ENCODE measurements around the gene BUB1B. TPM values are rescaled to one million over a fixed set of nuclear protein-coding genes. Genes with fewer than 3 reads are reported as not detected.

Gene BUB1B
- total RNA-seq, 1 experiment from 2014 or later = 105 TPM

- Histone ChIP-seq H3K4me3 (no peak overlapping the region), H3K4me1 (peaks cover 3% of the 10 kb centered on the region; the same call in 1 of the 2 replicates), H3K27ac (no peak overlapping the region), H3K36me3 (no peaks in the 10 kb centered on the region), H3K27me3 (no peaks in the 10 kb centered on the region; the same call in 1 of the 2 replicates), H3K9me3 (replicated peaks) (no peaks in the 10 kb centered on the region)
- DNase-seq = no peak
Measured at GRCh38 chr15:40259021-40259420, 98.2 kb downstream of the BUB1B start.

GRCh38 chr15:40263024-40263754 is 102.3 kb downstream of the BUB1B start:
- no peak for DNase-seq
- Histone ChIP-seq H3K9me3 (replicated peaks) (no peaks in the 10 kb centered on the region), H3K4me3 (no peak overlapping the region), H3K27ac (no peak overlapping the region), H3K27me3 (no peaks in the 10 kb centered on the region; the same call in 1 of the 2 replicates), H3K4me1 (peaks cover 4% of the 10 kb centered on the region), H3K36me3 (no peaks in the 10 kb centered on the region)

- Histone ChIP-seq H3K27ac (no peak overlapping the region), H3K4me1 (peaks cover 4% of the 10 kb centered on the region), H3K27me3 (no peaks in the 10 kb centered on the region; the same call in 1 of the 2 replicates), H3K36me3 (no peaks in the 10 kb centered on the region), H3K9me3 (replicated peaks) (no peaks in the 10 kb centered on the region), H3K4me3 (no peak overlapping the region)
- no peak for DNase-seq
Measured at GRCh38 chr15:40264321-40265153, 103.7 kb downstream of the BUB1B start.

- no peak for DNase-seq
- H3K4me3 ChIP-seq = no peak overlapping the region
- H3K9me3 ChIP-seq (replicated peaks) = no peaks in the 10 kb centered on the region
- H3K36me3 ChIP-seq = no peaks in the 10 kb centered on the region
- H3K27ac ChIP-seq = no peak overlapping the region
- peaks cover 4% of the 10 kb centered on the region for H3K4me1 ChIP-seq
- H3K27me3 ChIP-seq = no peaks in the 10 kb centered on the region; the same call in 1 of the 2 replicates
Measured at GRCh38 chr15:40265355-40265754, 104.5 kb downstream of the BUB1B start.

- Histone ChIP-seq H3K27ac (no peak overlapping the region), H3K4me1 (peaks cover 4% of the 10 kb centered on the region), H3K27me3 (no peaks in the 10 kb centered on the region; the same call in 1 of the 2 replicates), H3K9me3 (replicated peaks) (no peaks in the 10 kb centered on the region), H3K4me3 (no peak overlapping the region), H3K36me3 (no peaks in the 10 kb centered on the region)
- DNase-seq = no peak
Measured at GRCh38 chr15:40265875-40266274, 105.0 kb downstream of the BUB1B start.

- Histone ChIP-seq H3K27ac (no peak overlapping the region), H3K4me3 (no peak overlapping the region), H3K4me1 (peaks cover 4% of the 10 kb centered on the region), H3K27me3 (no peaks in the 10 kb centered on the region; the same call in 1 of the 2 replicates), H3K9me3 (replicated peaks) (no peaks in the 10 kb centered on the region), H3K36me3 (no peaks in the 10 kb centered on the region)
- DNase-seq = peak; percentile 64 to 69
Measured at GRCh38 chr15:40266828-40267304, 106.0 kb downstream of the BUB1B start.

DNA sequence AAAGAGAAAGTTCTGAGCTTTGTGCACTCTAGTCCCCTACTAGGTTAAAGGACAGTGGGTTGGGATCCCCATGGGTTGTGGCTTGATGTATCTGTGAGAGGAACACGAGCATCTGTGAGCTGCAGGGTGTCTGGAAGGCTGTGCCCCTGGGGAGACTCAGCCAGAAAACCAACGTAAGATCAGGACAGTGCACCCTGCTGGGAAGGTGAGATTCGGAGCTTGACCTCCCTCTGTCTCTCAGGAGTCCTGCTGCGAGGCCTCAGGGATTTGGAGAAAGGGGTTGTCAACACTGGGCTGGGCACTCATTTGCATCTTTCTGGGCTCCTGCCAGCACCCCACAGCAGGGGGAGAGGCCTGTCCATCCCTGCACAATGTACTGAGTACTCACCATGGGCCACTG is 106.8 kb downstream of the BUB1B start:
- Histone ChIP-seq H3K9me3 (replicated peaks) (no peaks in the 10 kb centered on the region), H3K4me1 (peaks cover 4% of the 10 kb centered on the region), H3K36me3 (no peaks in the 10 kb centered on the region), H3K27ac (no peak overlapping the region), H3K4me3 (no peak overlapping the region), H3K27me3 (no peaks in the 10 kb centered on the region; the same call in 1 of the 2 replicates)
- no peak for DNase-seq

- H3K36me3 ChIP-seq = no peaks in the 10 kb centered on the region
- H3K27me3 ChIP-seq = no peaks in the 10 kb centered on the region
- DNase-seq = no peak
- no peaks in the 10 kb centered on the region for H3K9me3 ChIP-seq (replicated peaks)
- no peak overlapping the region for H3K27ac ChIP-seq
- H3K4me3 ChIP-seq = no peak overlapping the region
- H3K4me1 ChIP-seq = peaks cover 4% of the 10 kb centered on the region
Measured at GRCh38 chr15:40269604-40270003, 108.7 kb downstream of the BUB1B start.

DNA sequence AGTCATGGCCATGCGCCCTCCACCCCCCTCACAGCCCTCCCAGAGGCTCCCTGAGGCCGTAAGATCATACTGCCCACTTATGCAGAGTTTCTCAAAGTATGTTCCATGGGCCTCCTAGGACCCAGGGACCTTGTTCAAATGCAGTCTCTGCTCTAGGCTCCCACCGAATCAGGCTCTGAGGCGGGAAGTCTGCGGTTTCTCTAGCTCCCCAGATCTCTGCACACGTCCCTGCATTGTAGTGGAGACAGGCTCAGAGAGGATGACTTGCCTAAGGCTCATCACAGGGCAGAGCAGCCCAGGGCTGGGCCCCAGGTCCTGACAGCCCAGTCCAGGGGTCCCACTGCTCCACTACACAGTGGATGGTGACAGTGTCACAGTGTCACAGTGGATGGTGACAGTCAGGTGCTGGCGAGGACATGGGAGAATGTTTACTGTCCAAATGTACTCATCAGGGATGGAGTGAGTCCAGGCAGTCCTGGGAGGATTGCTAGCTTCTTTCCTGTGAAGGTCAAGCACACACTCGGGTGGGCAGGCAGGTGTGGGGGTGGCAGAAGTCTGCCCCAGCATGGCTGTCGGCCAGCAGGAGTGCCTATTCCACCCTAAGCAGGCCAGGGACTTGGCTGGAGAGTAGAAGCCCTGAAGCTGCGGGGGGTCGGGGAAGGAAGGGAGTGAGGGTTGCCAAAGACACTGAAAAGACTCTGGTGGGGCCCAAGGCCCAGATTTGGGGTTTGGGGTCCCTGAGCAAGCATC is 109.6 kb downstream of the BUB1B start:
- Histone ChIP-seq H3K27me3 (no peaks in the 10 kb centered on the region), H3K4me3 (no peak overlapping the region), H3K4me1 (peaks cover 6% of the 10 kb centered on the region), H3K27ac (no peak overlapping the region), H3K36me3 (no peaks in the 10 kb centered on the region), H3K9me3 (replicated peaks) (no peaks in the 10 kb centered on the region)
- no peak for DNase-seq

Other genes starting within 250 kb of the BUB1B start
- 14.8 and 16.1 TPM in 2 replicates for gene GPR176, start 240.8 kb upstream of the BUB1B start, total RNA-seq (2014; rRNA removed; shearing (Covaris generic))
- 43.3 and 45.2 TPM in 2 replicates for gene EIF2AK4, start 227.0 kb upstream of the BUB1B start, total RNA-seq (2014; rRNA removed; shearing (Covaris generic))
- gene SRP14, start 121.9 kb upstream of the BUB1B start, total RNA-seq (2014; rRNA removed; shearing (Covaris generic)) = 406 and 411 TPM in 2 replicates
- gene BMF, start 52.2 kb upstream of the BUB1B start, total RNA-seq (2014; rRNA removed; shearing (Covaris generic)) = 6.5 and 6.7 TPM in 2 replicates
- not detected in 2 replicates for gene PAK6, start 78.0 kb downstream of the BUB1B start, total RNA-seq (2014; rRNA removed; shearing (Covaris generic))
- 0.12 and 0.35 TPM in 2 replicates for gene ANKRD63, start 122.0 kb downstream of the BUB1B start, total RNA-seq (2014; rRNA removed; shearing (Covaris generic))
- 2.0 and 2.9 TPM in 2 replicates for gene PLCB2, start 146.9 kb downstream of the BUB1B start, total RNA-seq (2014; rRNA removed; shearing (Covaris generic))
- 23.4 and 24.1 TPM in 2 replicates for gene INAFM2, start 162.6 kb downstream of the BUB1B start, total RNA-seq (2014; rRNA removed; shearing (Covaris generic))
- gene CCDC9B, start 179.9 kb downstream of the BUB1B start, total RNA-seq (2014; rRNA removed; shearing (Covaris generic)) = 2.4 and 3.2 TPM in 2 replicates
- gene PHGR1, start 190.0 kb downstream of the BUB1B start, total RNA-seq (2014; rRNA removed; shearing (Covaris generic)) = not detected in 2 replicates
- gene DISP2, start 197.2 kb downstream of the BUB1B start, total RNA-seq (2014; rRNA removed; shearing (Covaris generic)) = 0.22 and 0.38 TPM in 2 replicates
- 92.2 and 93.9 TPM in 2 replicates for gene KNSTRN, start 221.7 kb downstream of the BUB1B start, total RNA-seq (2014; rRNA removed; shearing (Covaris generic))
- gene IVD, start 244.7 kb downstream of the BUB1B start, total RNA-seq (2014; rRNA removed; shearing (Covaris generic)) = 34.9 and 36.7 TPM in 2 replicates

Data from SJCRH30 (cell line).